Cardiac fibroblast (primary cell): ENCODE results near the gene CACNG5.

Experiments
- DNase-seq, 2 donors: peaks; one replicate each; pipeline versions ENCODE4 v3.0.0 to v3.0.0-alpha.2; 2010; ENCODE audit warnings: low read depth in 2 of 2
- H3K4me3 ChIP-seq, 2 donors: replicated peaks in 1 of 2; 1 replicate in 1 of 2; 2 replicates in 1 of 2; pipeline ENCODE4 v1.5.1; 2011; ENCODE audit warnings: low read depth in 2 of 2, low read length in 2 of 2, mild to moderate bottlenecking in 2 of 2, moderate library complexity in 1 of 2
- TF ChIP-seq, protein P1 (sequence below): IDR thresholded peaks from one replicate; pipeline ENCODE4 v1.5.1; 2011; ENCODE audit warnings: low read depth, mild to moderate bottlenecking, low read length, inconsistent platforms

The CACNG5 gene

GRCh38 chr17:66791347-66791746 is 43.6 kb upstream of the CACNG5 start:
- no peak for DNase-seq
- H3K4me3 ChIP-seq = no peak overlapping the region
- TF ChIP-seq, protein P1, sequence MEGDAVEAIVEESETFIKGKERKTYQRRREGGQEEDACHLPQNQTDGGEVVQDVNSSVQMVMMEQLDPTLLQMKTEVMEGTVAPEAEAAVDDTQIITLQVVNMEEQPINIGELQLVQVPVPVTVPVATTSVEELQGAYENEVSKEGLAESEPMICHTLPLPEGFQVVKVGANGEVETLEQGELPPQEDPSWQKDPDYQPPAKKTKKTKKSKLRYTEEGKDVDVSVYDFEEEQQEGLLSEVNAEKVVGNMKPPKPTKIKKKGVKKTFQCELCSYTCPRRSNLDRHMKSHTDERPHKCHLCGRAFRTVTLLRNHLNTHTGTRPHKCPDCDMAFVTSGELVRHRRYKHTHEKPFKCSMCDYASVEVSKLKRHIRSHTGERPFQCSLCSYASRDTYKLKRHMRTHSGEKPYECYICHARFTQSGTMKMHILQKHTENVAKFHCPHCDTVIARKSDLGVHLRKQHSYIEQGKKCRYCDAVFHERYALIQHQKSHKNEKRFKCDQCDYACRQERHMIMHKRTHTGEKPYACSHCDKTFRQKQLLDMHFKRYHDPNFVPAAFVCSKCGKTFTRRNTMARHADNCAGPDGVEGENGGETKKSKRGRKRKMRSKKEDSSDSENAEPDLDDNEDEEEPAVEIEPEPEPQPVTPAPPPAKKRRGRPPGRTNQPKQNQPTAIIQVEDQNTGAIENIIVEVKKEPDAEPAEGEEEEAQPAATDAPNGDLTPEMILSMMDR = no peak

GRCh38 chr17:66793814-66794213 is 41.1 kb upstream of the CACNG5 start:
- H3K4me3 ChIP-seq = no peak overlapping the region
- TF ChIP-seq, protein P1 = no peak
- no peak for DNase-seq

- H3K4me3 ChIP-seq = no peak overlapping the region
- no peak for DNase-seq
- TF ChIP-seq, protein P1 = no peak
Observed at GRCh38 chr17:66795486-66795885, 39.4 kb upstream of the CACNG5 start.

DNA sequence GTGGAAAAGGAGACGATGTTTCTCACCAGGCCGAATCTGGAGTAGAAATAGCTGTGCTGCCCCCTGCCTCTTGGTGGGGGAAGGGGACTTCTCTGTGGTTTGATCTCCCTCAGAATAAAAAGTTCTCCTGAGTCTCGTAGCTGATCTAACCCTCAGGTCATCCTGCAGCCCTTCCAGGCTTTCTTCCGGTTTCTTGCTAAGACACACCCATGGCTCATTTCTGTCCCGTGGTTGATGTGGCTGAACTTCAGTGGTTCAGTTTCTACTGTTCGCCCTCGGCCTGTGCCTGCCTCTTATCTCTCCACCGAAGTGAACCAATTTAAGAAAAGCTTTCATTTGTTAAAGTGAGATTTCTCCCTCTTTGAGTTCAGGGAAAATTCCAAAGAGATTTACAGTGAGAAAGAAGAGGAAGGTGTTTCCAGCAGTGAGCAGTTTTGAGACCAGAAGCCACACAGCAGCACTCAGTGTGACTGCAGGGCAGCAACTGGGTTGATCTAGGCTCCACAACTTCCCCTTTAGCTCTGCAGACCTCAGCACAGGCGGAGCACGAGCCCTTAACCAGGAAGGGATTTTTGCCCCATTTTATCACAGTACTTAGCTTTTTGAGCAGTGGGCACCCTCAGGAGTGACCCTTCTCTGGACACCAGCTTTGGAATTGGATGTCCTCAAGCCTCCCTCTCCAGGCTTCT is 34.9 kb upstream of the CACNG5 start:
- DNase-seq = no peak
- TF ChIP-seq, protein P1 = no peak

DNA sequence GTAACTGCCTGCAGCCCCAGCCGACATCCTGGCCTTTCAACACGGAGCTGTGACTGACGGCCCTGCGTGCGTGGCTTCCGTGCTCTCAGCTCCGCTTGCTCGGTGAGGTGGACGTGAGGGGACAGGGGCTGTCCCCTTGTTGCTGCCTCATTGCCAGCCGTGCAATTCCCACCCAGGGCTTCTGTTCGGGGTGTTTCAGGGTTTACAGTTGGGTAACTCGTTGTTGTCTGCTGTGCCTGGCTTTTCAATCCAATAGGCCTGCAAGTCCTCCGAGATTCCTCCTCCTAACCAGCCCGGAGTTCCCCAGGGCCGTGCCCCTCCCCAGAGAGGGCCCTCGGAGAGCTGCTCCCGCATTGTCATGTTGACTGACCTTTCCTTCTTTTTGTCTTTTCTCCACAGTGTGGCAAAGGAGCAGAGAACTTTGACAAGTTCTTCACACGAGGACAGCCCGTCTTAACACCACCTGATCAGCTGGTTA is 31.4 kb upstream of the CACNG5 start:
- H3K4me3 ChIP-seq = no peak overlapping the region
- DNase-seq = no peak
- TF ChIP-seq, protein P1 = no peak

More for the DNA sequence above, 34.9 kb upstream of the CACNG5 start:
- no peak overlapping the region for H3K4me3 ChIP-seq

DNA sequence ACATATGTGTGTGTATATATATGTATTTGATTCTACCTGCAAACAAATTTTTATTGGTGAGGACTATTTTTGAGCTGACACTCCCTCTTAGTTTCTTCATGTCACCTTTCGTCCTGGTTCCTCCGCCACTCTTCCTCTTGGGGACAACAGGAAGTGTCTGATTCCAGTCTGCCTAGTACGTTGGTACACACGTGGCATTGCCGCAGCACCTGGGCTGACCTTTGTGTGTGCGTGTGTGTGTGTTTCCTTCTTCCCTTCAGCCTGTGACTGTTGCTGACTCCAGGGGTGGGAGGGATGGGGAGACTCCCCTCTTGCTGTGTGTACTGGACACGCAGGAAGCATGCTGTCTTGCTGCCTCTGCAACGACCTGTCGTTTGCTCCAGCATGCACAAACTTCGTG is 29.4 kb upstream of the CACNG5 start:
- TF ChIP-seq, protein P1 = no peak
- H3K4me3 ChIP-seq = no peak overlapping the region
- no peak for DNase-seq

GRCh38 chr17:66807182-66807581 is 27.7 kb upstream of the CACNG5 start:
- no peak for DNase-seq
- no peak overlapping the region for H3K4me3 ChIP-seq
- TF ChIP-seq, protein P1 = no peak
